NCI-H2107 treated with DMSO at 0.1 percent for 48 hours (cell line): Measurements from ENCODE around the gene LPCAT1.

ENCODE experiments used
- DNase-seq: peaks from one replicate; lab custom pipeline; 2025; ENCODE audit not compliant: unreplicated experiment; lab: John Stamatoyannopoulos, UW

Gene LPCAT1

GRCh38 chr5:1414311-1415058, 109.3 kb downstream of the LPCAT1 start:
- DNase-seq = no peak

DNA sequence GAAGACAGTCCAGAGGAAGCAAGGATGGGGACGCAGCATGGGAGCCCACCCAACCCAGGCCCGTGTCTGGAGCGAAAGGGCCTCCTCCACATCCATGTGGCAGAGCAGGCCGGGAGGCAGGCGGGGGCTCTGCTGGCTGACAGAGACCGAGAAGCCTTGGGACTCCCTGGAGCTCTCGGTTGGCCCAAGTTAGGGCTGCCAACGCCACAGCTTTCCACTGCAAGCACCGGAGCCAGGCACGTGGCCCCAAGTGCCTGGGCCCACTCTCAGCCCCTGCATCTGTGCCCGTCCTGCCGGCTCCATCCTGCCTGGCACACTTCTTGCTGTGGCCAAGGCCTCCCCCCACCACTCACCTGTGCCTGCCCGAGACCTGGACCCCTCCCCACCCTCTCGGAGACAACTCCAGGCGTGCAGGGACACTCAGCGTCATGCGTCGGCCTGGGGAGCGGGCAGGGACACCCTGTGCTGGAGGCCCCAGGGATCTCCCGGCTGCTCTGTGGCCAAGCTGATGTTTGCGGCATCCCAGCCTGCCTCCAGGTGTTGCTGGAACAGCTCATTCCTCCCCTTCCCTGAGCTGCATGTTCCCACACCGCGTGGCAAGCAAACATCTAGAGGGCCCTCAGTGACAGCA, 110.0 kb downstream of the LPCAT1 start:
- DNase-seq = no peak

DNA sequence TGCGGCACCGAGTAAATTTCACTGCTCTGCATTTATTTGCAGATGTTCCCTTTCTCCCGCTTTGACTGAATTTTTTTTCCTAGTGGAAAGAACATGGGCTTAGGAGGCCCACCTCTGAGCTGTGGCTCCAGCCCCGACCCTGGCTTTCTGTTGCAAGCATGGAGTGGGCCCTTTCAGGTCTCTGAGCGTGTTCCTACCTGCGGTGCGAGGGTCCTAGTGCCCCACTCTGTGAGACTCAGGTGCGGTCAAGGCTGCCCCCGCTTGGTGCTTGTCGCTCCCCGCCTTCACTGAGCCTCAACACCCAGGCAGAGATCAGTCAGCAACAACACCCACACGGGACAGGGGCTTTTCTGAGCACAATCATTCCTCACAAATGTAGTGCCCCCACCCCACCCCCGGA, 110.5 kb downstream of the LPCAT1 start:
- DNase-seq = no peak

- DNase-seq = no peak
These were observed 111.1 kb downstream of the LPCAT1 start for GRCh38 chr5:1412621-1413020.

GRCh38 chr5:1412163-1412562, 111.6 kb downstream of the LPCAT1 start:
- no peak for DNase-seq
